ENCODE data around the gene TCAF1.
"Not testable (repeated sequence)": the region's sequence is repeated elsewhere in the genome, so short reads cannot be mapped to it uniquely, and the experiment has no call there.

TCAF1 gene

DNA sequence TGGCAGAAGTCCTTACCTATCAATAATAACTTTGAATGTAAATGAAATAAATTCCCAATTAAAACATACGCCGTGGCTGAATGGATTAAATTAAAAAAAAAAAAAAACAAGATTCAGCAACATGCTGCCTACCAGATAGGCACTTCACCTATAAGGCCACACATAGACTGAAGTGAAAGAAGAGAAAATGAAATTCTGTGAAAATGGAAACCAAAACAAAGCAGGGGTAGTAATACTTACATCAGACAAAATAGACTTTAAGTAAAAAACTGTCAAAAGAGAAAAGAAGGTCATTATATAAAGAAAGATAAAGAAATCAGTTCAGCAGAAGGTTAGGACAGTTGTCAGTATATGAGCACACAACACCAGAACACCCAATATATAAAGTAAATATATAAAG, 55.3 kb downstream of the TCAF1 start:
- Histone ChIP-seq H3K36me3 (ENCODE audit: insufficient read depth, low read length) (peaks cover 5% of the 10 kb centered on the region; the same call in 1 of the 2 replicates), H3K9me3 (ENCODE audit: insufficient read depth, low read length, severe bottlenecking) (no peaks in the 10 kb centered on the region), H3K79me2 (ENCODE audit: insufficient read depth, low read length) (no peaks in the 10 kb centered on the region), H3K27ac (ENCODE audit: low read length) (no peak overlapping the region), H3K4me3 (ENCODE audit: low read depth in 1 of 2, low read length in 2 of 2) (no peak overlapping the region), H3K4me1 (ENCODE audit: insufficient read depth, low read length) (no peaks in the 10 kb centered on the region), H4K20me1 (ENCODE audit: insufficient read depth, low read length) (no peaks in the 10 kb centered on the region), H3K9ac (ENCODE audit: low read depth, low read length) (no peak overlapping the region), H3K27me3 (ENCODE audit: insufficient read depth, low read length, poor library complexity) (no peaks in the 10 kb centered on the region), H2AFZ (ENCODE audit: low read depth, low read length) (no peak overlapping the region), H3K4me2 (ENCODE audit: insufficient read depth, low read length) (no peak overlapping the region)
- DNase-seq: no peak
- ATAC-seq (ENCODE audit: insufficient read depth, low read depth): no peak
- TF ChIP-seq CTCF (IDR thresholded peaks at IDR 0.05; ENCODE audit: borderline replicate concordance, extremely low read depth, low read length, poor library complexity, severe bottlenecking) (no peak), EZH2 (IDR thresholded peaks at IDR 0.05; ENCODE audit: borderline replicate concordance, low read depth, low read length, severe bottlenecking) (no peak)

- ATAC-seq (ENCODE audit: insufficient read depth, low read depth); H3K27ac ChIP-seq (ENCODE audit: low read length); H2AFZ ChIP-seq (ENCODE audit: low read depth, low read length); H3K79me2 ChIP-seq (ENCODE audit: insufficient read depth, low read length); H3K9ac ChIP-seq (ENCODE audit: low read depth, low read length); H3K4me2 ChIP-seq (ENCODE audit: insufficient read depth, low read length); H3K9me3 ChIP-seq (ENCODE audit: insufficient read depth, low read length, severe bottlenecking); H3K4me1 ChIP-seq (ENCODE audit: insufficient read depth, low read length); H3K4me3 ChIP-seq (ENCODE audit: low read depth in 1 of 2, low read length in 2 of 2); H3K27me3 ChIP-seq (ENCODE audit: insufficient read depth, low read length, poor library complexity); H3K36me3 ChIP-seq (ENCODE audit: insufficient read depth, low read length); H4K20me1 ChIP-seq (ENCODE audit: insufficient read depth, low read length); DNase-seq: not testable (repeated sequence)
Measured at GRCh38 chr7:143841696-143842095, 60.3 kb downstream of the TCAF1 start.

DNA sequence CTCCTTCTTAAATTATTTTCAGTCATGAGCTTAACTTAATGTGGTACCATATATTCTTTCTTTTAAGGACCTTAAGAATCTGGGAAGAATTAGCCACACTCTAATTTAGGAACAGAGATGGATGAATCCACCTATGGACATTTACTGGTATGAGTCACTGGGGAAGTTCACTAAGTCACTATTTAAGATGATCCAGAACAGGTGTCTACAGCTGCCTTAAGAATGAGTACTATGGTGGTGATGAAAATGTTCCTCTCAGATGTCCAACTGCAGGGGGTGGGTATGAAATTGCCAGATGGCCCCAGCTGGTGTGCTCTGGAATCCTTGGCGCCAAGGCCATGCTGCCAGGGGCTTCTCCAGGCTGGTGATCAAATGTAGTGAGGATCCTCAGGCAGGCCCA, 61.9 kb downstream of the TCAF1 start:
- not testable (repeated sequence) for H3K9me3 ChIP-seq (ENCODE audit: insufficient read depth, low read length, severe bottlenecking); H3K36me3 ChIP-seq (ENCODE audit: insufficient read depth, low read length); H3K4me1 ChIP-seq (ENCODE audit: insufficient read depth, low read length); DNase-seq; H3K27ac ChIP-seq (ENCODE audit: low read length); H3K9ac ChIP-seq (ENCODE audit: low read depth, low read length); H3K27me3 ChIP-seq (ENCODE audit: insufficient read depth, low read length, poor library complexity); ATAC-seq (ENCODE audit: insufficient read depth, low read depth); H3K4me3 ChIP-seq (ENCODE audit: low read depth in 1 of 2, low read length in 2 of 2); H2AFZ ChIP-seq (ENCODE audit: low read depth, low read length); H3K79me2 ChIP-seq (ENCODE audit: insufficient read depth, low read length); H3K4me2 ChIP-seq (ENCODE audit: insufficient read depth, low read length); H4K20me1 ChIP-seq (ENCODE audit: insufficient read depth, low read length)

GRCh38 chr7:143837223-143837622, 64.8 kb downstream of the TCAF1 start:
- H3K79me2 ChIP-seq (ENCODE audit: insufficient read depth, low read length); H3K27ac ChIP-seq (ENCODE audit: low read length); H3K9ac ChIP-seq (ENCODE audit: low read depth, low read length); H3K36me3 ChIP-seq (ENCODE audit: insufficient read depth, low read length); H3K4me1 ChIP-seq (ENCODE audit: insufficient read depth, low read length); H4K20me1 ChIP-seq (ENCODE audit: insufficient read depth, low read length); H3K9me3 ChIP-seq (ENCODE audit: insufficient read depth, low read length, severe bottlenecking); H3K27me3 ChIP-seq (ENCODE audit: insufficient read depth, low read length, poor library complexity); H3K4me2 ChIP-seq (ENCODE audit: insufficient read depth, low read length); H2AFZ ChIP-seq (ENCODE audit: low read depth, low read length): not testable (repeated sequence)
- ATAC-seq (ENCODE audit: insufficient read depth, low read depth) (peak; percentile 75), DNase-seq (peak; percentile 89)
- H3K4me3 ChIP-seq (ENCODE audit: low read depth in 1 of 2, low read length in 2 of 2): peak overlapping the region in 1 of 2 experiments; percentile 44; a peak in 1 of 4 replicates
- peak; percentile 42 for TF ChIP-seq CTCF (IDR thresholded peaks at IDR 0.05; ENCODE audit: borderline replicate concordance, extremely low read depth, low read length, poor library complexity, severe bottlenecking)

DNA sequence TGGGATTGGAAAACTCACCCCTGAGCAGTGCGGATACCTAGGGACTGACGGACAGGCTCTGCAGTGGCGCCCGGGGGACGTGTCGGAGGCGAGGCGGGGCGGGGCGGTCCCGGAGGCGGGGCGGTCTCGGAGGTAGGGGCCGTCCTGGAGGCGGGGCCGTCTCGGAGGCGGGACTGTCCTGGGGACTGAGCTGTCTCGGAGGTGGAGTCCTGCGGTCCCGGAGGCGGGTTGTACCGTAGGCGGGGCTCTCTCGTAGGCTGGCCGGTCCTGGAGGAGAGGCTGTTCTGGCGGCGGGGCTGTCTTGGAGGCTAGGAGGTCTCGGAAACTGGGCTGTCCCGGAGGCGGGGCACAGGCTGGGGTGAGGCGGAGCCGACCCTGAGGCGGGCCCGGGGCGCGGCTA, 65.4 kb downstream of the TCAF1 start:
- H3K9me3 ChIP-seq (ENCODE audit: insufficient read depth, low read length, severe bottlenecking); H2AFZ ChIP-seq (ENCODE audit: low read depth, low read length); H3K79me2 ChIP-seq (ENCODE audit: insufficient read depth, low read length); H3K4me1 ChIP-seq (ENCODE audit: insufficient read depth, low read length); H3K4me2 ChIP-seq (ENCODE audit: insufficient read depth, low read length); H3K9ac ChIP-seq (ENCODE audit: low read depth, low read length); H4K20me1 ChIP-seq (ENCODE audit: insufficient read depth, low read length); H3K27me3 ChIP-seq (ENCODE audit: insufficient read depth, low read length, poor library complexity); H3K36me3 ChIP-seq (ENCODE audit: insufficient read depth, low read length); H3K27ac ChIP-seq (ENCODE audit: low read length): not testable (repeated sequence)
- peak overlapping the region in 1 of 2 experiments; percentile 48; a peak in 2 of 4 replicates for H3K4me3 ChIP-seq (ENCODE audit: low read depth in 1 of 2, low read length in 2 of 2)
- peak; percentile 85 for DNase-seq
- ATAC-seq (ENCODE audit: insufficient read depth, low read depth): peak; percentile 91

GRCh38 chr7:143836088-143836487, 65.9 kb downstream of the TCAF1 start:
- peak; percentile 20 for ATAC-seq (ENCODE audit: insufficient read depth, low read depth)
- not testable (repeated sequence) for H3K79me2 ChIP-seq (ENCODE audit: insufficient read depth, low read length); H2AFZ ChIP-seq (ENCODE audit: low read depth, low read length); H3K27me3 ChIP-seq (ENCODE audit: insufficient read depth, low read length, poor library complexity); H3K9me3 ChIP-seq (ENCODE audit: insufficient read depth, low read length, severe bottlenecking); H3K9ac ChIP-seq (ENCODE audit: low read depth, low read length); DNase-seq; H3K36me3 ChIP-seq (ENCODE audit: insufficient read depth, low read length); H3K4me2 ChIP-seq (ENCODE audit: insufficient read depth, low read length); H3K27ac ChIP-seq (ENCODE audit: low read length); H4K20me1 ChIP-seq (ENCODE audit: insufficient read depth, low read length); H3K4me3 ChIP-seq (ENCODE audit: low read depth in 1 of 2, low read length in 2 of 2); H3K4me1 ChIP-seq (ENCODE audit: insufficient read depth, low read length)

- H4K20me1 ChIP-seq (ENCODE audit: insufficient read depth, low read length); ATAC-seq (ENCODE audit: insufficient read depth, low read depth); H2AFZ ChIP-seq (ENCODE audit: low read depth, low read length); H3K9ac ChIP-seq (ENCODE audit: low read depth, low read length); H3K4me2 ChIP-seq (ENCODE audit: insufficient read depth, low read length); H3K27ac ChIP-seq (ENCODE audit: low read length); H3K79me2 ChIP-seq (ENCODE audit: insufficient read depth, low read length); H3K9me3 ChIP-seq (ENCODE audit: insufficient read depth, low read length, severe bottlenecking); H3K36me3 ChIP-seq (ENCODE audit: insufficient read depth, low read length); H3K4me3 ChIP-seq (ENCODE audit: low read depth in 1 of 2, low read length in 2 of 2); DNase-seq; H3K27me3 ChIP-seq (ENCODE audit: insufficient read depth, low read length, poor library complexity); H3K4me1 ChIP-seq (ENCODE audit: insufficient read depth, low read length): not testable (repeated sequence)
Measured at GRCh38 chr7:143826578-143826977, 75.4 kb downstream of the TCAF1 start.
